Islet of Langerhans (tissue), 1 donor: Measurements from ENCODE around the gene HOXB3.
"Not testable (repeated sequence)": the region's sequence is repeated elsewhere in the genome, so short reads cannot be mapped to it uniquely, and the experiment has no call there.

ENCODE experiments used
- FAIRE-seq: peaks from one replicate; lab custom pipeline; 2011; peaks lifted over from hg19 to GRCh38; lab: Jason Lieb, UNC

HOXB3 gene

DNA sequence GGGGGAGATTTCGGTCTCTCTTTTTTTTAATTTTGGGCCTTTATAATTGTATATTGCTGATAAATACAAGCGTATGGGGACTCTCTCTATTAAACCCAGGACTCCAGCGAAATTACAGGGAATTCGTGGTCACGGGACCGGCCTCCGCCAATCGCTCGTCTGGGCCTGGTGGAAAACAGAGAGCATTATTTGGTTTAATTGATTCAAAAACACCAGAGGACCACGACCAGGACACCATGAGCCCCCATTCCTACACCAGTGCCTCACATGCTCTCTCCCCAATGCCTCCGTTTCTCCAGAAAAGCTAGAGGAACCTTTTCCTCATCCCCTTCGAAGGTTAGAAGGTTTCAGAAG is 45.0 kb downstream of the HOXB3 start, which contains the start of gene HOXB2:
HOXB2 (minus strand) TSS at position 88 of the 354 bp plus-strand sequence. CDS start 198 bp downstream, outside the sequence.
- FAIRE-seq = no peak

GRCh38 chr17:48544349-48545021 is 45.6 kb downstream of the HOXB3 start:
- FAIRE-seq = no peak

GRCh38 chr17:48543854-48544348 is 46.1 kb downstream of the HOXB3 start:
- FAIRE-seq = no peak

DNA sequence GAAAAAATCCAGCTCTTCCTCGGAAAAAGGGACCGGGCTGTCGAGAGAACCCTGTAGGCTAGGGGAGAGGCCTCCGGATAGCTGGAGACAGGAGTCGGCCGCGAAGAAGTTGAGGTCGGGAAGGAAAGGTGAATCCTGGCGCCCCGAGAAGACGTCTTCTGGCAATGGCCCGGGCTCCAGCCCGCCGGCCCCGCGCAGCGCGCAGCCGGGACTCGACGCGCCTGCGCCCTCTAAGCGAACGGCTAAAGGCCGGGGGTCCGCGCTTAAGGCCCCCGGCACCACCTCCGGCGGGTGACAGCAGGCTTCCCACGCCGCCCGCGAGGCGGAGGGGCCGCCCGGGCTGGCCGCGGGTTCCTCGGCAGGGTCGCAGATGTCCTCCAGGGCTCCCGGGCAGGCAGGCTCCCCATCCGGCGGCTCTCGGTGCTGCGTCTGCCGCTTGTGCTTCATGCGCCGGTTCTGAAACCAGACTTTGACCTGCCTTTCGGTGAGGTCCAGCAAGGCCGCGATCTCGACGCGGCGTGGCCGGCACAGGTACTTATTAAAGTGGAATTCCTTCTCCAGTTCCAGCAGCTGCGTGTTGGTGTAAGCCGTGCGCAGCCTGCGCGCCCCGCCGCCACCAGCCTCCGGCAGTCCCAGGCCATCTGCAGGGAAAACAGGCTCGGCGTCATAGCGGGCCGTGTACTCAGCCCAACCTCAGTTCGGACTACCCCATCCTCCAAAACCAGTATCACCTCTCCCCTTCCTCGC is 46.8 kb downstream of the HOXB3 start:
- FAIRE-seq = no peak

GRCh38 chr17:48542698-48543106 is 47.3 kb downstream of the HOXB3 start:
- FAIRE-seq = no peak

DNA sequence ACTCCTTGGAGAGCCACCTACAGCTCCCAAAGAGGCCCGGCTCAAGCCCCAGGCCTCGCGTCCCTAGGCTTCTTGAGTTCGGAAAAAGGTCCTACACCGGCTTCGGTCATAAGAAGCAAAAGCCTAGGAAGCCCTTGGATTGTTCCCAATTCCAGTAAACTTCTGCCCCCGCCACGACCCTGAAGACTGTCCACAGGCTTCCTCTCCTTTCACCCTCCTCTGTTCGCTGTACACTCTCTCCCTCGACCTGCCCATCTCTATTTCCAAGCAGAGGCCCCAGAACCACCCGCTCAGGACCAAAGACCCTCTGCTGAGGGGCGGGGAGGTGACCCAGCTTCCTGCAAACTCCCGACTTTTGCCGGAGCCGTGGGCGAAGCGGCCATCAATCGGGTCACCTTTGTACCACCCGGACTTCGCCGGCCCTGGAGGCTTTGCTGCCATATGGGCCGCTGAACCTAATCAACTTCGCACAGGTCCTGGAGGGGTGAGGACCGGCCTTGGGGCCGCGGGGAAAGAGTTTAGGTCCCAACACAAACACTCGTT is 47.9 kb downstream of the HOXB3 start:
- no peak for FAIRE-seq

GRCh38 chr17:48541577-48542113 is 48.4 kb downstream of the HOXB3 start:
- FAIRE-seq = no peak

DNA sequence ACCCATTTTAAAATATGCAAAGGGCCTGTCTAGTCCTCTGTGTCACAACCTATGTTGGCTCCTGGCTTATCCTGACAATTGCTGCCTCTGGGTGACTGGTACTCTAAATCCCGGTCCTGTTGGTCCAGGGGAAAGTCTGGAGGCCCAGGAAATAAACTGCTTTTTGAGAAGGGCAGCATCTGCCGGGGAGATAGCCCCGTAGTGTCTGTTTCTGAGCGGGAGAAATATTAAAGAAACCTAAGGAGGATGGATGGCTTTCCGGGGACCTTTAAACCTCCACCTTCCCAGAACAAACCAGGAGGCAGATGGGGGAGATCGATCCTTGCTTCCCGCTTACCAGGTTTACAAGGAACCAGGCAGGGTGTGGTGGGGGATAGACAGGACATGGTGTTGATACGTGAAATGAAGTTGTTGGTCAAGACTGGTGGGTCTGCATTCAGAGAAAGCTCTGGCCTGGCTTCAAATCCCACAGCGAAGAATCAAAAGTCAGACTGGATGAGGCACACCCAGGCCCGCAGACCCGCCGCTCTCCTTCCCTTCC is 48.9 kb downstream of the HOXB3 start:
- no peak for FAIRE-seq

DNA sequence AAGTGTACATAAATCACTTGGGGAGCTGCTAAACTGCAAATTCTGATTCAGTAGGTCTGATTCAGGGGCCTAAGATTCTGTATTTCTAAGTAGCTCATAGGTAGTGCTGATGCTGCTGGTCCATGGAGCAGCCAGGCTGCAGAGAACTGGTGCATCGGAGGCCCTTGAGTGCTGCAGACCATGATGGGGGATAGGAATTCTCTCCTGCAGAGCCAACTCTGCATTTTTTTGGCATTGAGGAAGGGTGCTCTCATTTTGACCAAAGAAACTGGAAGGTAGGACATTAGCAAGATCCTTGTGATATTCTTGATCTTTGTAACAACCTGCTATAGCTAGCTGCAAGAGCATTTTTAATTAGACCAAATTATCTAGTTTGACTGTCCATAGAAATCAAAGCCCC is 49.8 kb downstream of the HOXB3 start:
- FAIRE-seq = no peak

- no peak for FAIRE-seq
Observed at GRCh38 chr17:48539177-48539576, 50.9 kb downstream of the HOXB3 start.

DNA sequence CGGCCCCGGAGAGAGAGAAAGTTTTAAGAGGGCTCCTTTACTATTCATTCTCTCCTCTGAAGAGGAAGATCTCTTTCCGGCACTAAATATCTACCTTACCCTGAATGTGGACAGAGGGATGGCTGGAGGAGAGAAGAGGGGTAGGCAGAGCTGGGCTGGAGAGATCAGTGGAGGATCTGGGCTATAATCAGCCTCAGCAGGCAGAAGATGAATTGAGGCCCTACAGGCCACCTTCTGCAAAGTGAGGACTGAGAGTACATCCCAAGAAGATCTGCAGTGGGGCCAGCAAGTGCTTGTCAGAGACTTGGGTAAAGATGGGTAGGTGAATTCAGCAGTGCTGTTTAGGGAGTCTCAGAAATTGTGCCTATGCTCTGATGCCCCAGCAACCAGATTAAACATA is 52.7 kb downstream of the HOXB3 start:
- FAIRE-seq = no peak

GRCh38 chr17:48535793-48536559 is 54.1 kb downstream of the HOXB3 start:
- FAIRE-seq = not testable (repeated sequence)

GRCh38 chr17:48532261-48532660 is 57.8 kb downstream of the HOXB3 start:
- FAIRE-seq = no peak

- FAIRE-seq = no peak
Observed at GRCh38 chr17:48530887-48531272, 59.2 kb downstream of the HOXB3 start, which contains the start of gene HOXB1. Gene HOXB1 (minus strand): TSS chr17:48531011. CDS start chr17:48530904, 107 bp downstream.

GRCh38 chr17:48530208-48530886 is 59.7 kb downstream of the HOXB3 start:
- no peak for FAIRE-seq

DNA sequence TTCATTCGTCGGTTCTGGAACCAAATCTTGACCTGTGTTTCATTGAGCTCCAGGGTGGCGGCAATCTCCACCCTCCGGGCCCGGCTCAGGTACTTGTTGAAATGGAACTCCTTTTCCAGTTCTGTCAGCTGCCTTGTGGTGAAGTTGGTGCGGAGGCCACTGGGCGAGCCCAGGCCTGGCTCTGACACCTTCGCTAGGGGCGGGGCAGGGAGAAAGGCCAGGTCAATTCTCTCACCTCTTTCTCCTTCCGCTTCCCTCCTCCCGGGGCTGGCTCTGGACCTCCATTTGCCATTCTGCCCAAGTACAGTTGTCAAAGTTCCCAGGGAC is 60.4 kb downstream of the HOXB3 start:
- no peak for FAIRE-seq

- no peak for FAIRE-seq
Observed at GRCh38 chr17:48528936-48529682, 60.9 kb downstream of the HOXB3 start.

GRCh38 chr17:48528153-48528935 is 61.7 kb downstream of the HOXB3 start:
- no peak for FAIRE-seq

DNA sequence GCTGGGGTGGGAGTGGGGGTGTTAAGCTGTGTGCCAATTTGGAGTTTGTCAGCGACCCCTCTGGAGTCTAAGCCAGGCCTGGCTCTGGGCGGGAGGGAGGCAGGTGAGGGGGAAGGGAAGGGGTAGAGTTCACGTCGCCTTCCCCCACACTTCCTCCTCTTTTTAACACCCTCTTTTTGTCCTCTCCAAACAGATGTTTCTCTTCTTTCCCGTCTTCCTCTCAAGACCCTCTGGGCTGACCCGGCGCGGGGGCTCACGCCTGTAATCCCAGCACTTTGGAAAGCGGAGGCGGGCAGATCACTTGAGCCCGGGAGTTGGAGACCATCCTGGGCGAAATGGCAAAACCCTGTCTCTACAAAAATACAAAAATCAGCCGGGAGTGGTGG is 62.5 kb downstream of the HOXB3 start:
- no peak for FAIRE-seq
